NCI-H2227 treated with DMSO at 0.1 percent for 48 hours (cell line): ENCODE measurements around the gene CPNE6.
A peak's percentile ranks its signal among the peaks of the same experiment; 100 is the strongest.

Source experiments
- DNase-seq: peaks from one replicate; lab custom pipeline; 2025; lab: John Stamatoyannopoulos, UW

The CPNE6 gene

DNA sequence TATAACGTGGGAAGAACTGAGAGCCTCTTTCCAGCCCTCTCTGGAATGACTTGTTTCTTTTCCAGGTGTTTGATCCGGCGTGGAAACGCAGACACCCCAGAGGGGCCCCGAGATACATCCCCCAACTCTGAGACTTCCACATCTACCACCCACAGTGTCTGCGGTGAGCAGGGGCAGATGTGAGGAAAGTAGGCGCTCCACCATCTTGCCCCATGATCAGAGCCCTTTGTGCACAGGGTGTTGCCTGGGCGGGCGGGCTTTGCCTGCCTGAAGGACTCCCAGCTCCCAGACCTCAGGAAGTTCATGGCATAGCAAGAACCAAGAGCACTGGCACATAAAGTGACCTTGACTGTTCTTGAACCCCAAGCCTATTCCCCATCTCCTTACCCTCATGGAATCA lies 16.7 kb upstream of the CPNE6 start:
- no peak for DNase-seq

DNA sequence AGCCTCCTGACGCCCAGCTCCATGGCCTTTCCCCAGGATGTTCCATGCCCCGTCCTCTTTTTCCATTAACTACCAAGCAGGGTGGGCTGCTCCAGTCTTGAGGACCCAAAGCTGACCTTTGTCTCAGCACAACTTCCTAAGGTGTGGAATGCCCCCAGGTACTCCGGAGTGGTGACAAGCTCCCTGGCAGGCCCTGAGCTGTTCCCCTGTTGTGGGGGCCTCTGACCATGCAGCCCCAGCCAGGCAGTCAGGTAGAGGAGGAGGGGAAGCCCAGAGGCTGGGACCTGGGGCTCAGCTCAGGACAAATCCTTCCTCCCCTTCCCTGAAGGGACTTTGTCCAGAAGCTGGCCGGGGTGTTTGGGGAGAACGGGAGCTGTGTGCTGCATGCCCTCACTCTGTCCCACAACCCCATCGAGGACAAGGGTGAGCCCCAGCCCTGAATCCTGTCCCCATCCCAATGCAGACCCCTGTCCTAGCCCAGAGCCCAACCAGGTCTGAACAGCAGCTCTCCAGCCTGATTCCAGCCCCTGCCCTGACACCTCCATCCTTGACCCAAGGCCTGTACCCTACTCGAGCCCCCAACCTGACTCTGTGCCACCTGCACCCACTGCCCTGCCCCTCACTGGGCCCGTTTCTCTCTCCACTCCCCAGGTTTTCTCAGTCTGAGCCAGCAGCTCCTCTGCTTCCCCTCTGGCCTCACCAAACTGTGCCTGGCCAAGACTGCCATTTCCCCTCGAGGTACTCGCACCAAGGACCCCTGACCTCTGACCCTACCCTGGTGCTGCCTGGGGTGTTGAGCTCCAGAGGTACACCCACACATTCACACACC lies 15.2 kb upstream of the CPNE6 start:
- no peak for DNase-seq

DNA sequence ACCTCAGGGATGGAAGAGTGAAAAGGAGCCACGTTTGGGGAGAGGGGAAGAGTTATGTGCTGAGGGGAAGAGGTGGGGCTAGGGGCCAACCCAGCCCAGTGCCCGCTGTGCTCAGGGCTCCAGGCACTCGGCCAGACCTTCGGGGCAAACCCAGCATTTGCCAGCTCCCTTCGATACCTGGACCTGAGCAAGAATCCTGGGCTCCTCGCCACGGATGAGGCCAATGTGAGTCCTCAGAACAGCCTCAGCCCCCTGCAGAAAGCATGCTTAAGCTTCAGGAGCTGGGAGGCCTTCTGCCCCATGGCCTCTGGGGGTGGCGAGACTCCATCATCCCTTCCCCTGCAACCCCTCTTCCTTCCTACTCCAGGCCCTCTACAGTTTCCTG lies 14.6 kb upstream of the CPNE6 start:
- DNase-seq = no peak

DNA sequence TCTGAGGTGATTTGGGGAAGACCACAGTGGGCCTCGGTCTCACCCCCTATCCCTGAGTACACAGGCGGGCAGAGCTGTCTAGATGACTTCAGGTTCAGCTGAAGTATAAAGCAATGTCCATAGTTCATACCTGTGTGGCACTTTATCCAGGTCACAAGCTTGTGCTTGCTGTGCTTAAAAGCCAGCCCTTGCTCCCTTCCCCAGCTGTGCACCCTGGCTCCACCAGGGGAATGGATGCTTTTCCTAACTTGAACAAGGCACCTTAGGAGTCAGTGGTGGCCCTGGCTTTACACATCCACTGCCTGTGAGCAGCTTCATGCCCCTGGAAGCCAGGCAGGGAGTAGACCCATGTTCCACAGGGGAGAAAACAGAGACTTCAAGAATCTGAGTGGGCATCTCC lies 14.1 kb upstream of the CPNE6 start:
- DNase-seq = no peak

DNA sequence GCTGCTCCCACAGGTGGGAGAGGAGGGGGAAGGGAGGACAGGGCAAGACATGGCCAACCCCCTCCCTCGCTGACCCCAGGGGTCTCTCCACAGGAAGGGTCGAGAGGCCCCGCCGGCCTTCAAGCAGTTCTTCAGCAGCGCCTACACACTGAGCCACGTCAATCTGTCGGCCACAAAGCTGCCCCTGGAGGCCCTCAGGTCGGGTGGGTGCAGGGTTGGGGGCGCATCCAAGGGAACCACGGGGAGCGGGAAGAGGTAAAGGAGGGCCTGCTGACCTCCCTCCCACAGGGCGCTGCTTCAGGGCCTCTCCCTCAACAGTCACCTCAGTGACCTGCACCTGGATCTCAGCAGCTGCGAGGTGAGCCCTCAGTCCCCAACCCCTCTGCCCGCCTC lies 13.5 kb upstream of the CPNE6 start:
- no peak for DNase-seq

DNA sequence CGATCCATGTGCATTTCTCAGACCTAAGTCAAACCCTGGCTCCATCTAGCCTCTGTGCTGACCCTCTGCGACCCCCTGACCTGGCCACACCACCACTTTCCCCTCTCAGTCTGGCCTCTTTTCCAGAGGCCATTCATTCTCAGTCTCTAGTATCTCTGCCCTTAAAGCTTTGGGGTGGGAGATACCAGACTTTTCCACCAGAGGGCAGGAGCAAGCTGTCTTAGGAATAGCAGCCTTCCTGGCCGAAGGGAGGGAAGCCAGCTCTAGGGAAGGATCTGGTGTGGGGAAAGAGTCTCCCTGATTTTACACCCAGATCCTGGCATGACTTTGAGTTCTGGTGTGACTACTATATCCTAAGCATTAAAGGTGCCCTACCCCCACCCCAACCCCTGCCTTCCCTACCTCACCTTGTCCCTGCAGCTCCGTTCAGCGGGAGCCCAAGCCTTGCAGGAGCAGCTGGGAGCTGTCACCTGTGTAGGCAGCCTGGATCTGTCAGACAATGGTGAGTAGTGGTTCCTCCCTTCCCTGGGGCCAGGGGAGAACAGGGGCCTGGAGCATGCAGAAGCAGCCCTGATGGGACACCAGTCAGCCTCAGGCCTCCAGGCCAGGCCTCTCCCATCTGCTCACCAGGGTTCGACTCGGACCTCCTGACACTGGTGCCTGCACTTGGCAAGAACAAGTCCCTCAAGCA lies 13.0 kb upstream of the CPNE6 start:
- peak; percentile 24 for DNase-seq

DNA sequence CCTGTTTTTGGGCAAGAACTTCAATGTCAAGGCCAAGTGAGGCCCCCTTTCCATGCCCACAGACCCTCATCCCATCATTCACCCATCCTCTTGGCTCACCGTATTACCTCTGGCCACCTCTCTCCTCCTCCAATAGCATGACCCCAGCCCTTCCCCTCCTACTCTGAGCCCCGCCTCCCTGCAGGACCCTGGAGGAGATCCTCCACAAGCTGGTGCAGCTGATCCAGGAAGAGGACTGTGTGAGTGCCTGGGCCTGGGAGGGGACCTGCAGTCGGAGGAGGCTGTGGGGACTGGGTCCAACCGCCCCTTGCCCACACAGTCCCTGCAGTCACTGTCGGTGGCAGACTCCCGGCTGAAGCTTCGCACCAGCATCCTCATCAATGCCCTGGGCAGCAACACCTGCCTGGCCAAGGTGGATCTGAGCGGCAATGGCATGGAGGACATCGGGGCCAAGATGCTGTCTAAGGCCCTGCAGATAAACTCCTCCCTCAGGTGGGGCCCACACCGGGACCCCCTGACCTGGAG lies 12.3 kb upstream of the CPNE6 start:
- DNase-seq = no peak

DNA sequence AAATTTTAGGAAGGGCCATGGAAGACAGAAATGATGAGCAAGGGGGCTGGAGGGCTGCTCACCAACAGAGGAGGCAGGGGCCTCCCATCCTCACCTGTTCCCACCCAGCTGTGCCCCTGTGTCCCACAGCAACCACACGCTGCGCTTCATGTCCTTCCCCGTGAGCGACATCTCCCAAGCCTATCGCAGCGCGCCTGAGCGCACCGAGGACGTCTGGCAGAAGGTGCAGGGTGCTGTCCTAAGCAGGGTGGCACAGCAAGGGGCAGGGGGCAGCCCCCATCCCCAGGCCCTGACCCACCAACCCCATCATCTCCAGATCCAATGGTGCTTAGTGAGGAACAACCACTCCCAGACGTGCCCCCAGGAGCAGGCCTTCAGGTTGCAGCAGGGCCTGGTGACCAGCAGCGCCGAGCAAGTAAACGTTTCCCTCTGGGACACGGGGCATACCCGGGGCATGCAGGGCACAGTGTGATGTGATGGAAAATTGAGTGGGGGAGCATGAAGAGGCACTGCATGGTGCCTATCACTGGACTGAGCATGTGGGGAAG lies 11.4 kb upstream of the CPNE6 start:
- no peak for DNase-seq

DNA sequence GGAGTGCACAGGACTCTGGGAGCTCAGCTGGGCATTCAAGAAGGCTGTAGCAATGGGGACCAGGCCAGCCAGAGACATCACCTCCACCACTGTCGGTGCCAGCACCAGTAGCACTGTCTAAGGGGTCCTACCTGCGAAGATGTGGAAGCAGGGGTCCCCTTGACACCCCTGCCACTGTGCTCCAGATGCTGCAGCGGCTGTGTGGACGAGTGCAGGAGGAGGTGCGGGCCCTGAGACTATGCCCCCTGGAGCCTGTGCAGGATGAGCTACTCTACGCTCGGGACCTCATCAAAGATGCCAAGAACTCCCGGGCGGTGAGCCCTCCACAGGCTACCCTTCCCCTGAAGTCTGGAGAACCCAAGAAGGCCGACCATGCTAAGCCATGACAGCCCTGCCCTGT lies 10.9 kb upstream of the CPNE6 start:
- no peak for DNase-seq

DNA sequence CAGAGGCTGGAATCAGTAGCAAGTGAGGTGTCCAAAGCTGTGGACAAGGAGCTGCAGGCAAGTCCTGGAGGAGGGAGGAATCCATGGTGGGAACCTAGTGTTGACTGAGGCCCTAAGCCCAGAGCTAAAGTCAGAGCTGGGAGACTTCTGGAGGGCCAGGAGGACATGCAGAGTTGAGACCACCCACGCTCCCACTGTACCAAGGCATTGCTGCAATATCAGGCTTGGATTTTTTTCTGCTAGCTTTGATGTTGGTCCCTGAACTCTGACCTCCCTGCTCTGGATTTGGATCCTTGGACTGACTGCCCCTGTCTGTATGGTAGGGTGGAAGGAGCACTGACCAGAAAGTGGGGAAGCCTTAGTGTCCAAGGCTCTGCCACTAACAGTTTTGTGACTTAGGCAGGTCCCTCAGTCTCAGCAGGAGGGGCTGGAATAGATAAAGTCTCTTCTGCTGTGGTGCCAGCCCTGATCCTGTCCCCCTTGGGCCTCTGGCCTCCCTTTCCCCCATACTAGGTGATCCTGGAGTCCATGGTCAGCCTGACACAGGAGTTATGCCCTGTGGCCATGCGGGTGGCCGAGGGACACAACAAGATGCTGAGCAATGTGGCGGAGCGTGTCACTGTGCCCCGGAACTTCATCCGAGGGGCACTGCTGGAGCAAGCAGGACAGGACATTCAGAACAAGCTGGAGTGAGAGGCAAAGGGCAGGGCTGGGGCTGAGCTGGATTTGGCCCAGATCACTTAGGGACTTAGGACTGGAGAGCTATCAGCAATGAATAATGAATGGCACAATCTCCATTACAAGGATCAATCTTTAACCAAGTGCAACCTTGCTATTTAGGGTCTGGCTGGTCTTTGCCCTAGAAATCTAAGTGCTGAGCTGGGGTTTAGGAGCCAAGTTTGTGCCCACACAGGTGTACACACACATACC lies 10.1 kb upstream of the CPNE6 start:
- DNase-seq = no peak

DNA sequence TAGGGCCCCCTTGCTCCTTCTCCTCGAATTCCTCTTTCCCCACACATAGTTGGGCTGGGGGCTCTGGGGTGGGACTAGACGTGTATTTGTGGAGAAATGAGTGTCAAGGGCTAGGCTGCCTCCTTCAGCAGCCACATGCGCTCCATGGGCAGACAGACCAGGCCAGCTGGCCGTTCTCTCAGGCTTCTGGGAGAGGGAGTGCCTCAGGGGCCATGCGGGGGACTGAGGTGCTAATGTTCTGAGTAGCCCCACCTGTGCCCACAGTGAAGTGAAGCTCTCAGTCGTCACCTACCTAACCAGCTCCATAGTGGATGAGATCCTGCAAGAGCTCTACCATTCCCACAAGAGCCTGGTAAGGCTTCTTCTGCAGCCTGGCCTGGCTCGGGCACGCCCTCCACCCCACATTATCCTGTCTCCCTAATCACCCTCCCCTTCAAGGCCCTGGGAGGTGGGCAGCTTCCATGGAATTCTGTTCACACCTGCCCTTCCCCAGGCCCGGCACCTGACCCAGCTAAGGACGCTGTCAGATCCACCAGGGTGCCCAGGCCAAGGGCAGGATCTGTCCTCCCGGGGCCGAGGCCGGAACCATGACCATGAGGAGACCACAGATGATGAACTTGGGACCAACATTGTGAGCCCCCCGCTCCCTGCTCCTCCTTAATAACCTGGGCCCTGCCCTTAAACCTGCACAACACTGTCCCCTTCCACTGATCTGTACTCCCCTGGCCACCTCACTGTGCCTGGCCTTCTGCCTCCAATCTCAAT lies 9.0 kb upstream of the CPNE6 start:
- no peak for DNase-seq

DNA sequence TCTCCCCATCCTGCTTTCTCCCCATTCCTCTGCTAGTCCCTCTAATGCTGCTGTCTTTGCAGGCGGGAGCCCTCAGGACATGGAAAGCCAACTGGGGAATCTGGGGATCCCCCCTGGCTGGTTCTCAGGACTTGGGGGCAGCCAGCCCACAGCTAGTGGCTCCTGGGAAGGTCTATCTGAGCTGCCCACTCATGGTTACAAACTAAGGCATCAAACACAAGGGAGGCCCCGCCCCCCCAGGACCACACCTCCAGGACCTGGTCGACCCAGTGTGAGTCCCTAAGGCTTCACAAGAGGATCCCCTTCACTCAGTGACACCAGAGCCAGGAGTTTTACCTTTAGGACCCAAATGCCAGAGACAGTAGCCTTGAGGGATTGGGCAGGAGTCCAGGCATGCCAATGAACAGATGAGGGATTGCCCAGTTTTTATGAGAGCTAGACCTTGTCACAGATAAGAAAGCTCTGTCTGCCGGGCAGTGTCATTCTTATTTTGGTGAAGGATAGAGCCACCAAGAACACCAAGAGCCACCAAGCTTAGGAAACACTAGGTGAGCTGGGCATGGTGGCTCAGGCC lies 8.0 kb upstream of the CPNE6 start:
- DNase-seq = no peak

DNA sequence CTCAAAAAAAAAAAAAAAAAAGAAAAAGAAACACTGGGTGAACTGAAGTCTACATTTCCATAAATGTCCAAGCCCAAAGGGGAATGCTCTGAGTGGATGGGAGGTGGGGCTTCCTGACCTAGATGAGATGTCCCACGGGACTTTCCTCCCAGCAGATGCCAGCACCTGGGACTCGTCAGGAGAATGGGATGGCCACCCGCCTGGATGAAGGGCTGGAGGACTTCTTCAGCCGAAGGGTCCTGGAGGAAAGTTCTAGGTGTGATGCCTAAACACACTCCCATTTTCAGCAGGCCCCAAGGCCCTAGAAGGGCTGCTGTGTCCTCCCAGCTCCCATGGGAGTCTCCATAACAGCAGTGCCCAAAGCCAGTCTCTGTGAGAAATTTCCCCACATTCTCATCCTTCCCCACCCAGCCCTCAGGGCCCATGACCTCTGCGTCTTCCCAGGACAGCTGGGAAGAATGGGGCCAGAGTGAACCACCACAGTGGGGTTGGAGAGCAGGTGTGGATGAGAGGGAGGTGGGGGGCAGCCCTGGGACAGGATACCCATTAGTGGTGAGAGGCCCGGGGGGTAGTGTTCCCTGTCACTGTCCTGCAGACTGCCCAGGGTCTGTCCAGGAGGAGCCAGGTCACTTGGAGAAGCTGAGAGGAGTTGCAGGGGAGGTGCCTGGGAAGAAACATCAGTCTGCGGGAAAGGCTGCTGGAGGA lies 7.1 kb upstream of the CPNE6 start:
- no peak for DNase-seq

DNA sequence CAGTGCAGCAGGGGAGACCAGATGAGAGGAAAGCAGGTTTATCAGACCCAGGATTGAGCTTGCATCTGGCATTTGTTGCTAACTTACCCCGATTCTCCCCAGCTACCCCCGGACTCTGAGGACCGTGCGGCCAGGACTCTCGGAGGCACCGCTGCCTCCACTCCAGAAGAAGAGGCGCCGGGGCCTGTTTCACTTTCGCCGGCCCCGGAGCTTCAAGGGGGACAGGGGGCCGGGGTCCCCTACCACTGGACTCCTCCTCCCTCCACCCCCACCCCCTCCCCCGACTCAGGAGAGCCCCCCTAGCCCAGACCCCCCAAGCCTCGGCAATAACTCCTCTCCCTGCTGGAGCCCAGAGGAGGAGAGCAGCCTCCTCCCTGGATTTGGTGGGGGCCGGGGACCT lies 6.5 kb upstream of the CPNE6 start:
- no peak for DNase-seq

DNA sequence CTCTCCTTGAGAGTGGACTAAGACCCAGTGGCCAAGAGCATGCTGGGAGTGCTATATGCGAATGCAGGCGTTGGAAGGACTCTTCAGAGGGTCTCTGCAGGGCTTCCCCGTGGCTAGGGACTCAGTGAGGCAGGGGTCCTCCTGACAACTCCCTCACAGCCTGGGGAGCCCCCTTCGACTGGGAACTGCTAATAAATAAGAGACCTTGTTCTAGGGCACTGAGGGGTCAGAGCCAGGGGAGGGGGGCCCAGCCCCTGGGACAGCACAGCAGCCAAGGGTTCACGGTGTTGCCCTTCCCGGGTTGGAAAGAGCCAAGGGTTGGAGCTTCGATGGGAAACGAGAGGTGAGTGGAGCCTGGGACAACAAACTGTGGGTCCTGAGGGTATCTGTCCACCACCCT lies 6.0 kb upstream of the CPNE6 start:
- no peak for DNase-seq

DNA sequence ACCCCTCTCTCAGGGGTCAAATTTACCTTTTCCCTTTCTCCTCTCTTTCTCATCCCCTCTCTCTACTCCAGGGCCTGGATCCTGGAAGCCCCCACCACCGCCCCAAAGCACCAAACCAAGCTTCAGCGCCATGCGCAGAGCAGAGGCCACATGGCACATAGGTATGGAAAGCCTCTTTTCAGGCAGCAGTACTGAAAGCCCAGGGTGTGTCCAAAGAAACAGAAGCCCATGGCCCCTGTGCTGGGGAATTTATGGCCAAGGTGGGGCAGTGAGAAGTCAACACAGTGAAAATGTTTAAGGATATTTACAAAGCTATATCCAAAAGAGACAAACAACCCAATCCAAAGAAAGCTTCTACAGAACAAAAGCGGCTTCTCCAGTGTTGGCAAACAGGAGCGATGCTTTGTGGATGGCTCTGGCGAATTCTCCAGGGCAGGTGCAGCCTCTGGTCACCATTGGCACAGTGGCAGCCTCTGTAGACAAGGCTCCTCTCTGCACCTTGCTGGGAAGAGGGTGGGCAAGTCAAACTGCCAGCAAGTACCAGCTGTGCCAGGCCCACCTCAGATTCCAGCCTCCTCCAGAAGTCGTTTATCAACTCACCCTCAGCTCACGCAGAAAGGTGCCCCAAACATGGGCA lies 4.7 kb upstream of the CPNE6 start:
- DNase-seq = no peak

DNA sequence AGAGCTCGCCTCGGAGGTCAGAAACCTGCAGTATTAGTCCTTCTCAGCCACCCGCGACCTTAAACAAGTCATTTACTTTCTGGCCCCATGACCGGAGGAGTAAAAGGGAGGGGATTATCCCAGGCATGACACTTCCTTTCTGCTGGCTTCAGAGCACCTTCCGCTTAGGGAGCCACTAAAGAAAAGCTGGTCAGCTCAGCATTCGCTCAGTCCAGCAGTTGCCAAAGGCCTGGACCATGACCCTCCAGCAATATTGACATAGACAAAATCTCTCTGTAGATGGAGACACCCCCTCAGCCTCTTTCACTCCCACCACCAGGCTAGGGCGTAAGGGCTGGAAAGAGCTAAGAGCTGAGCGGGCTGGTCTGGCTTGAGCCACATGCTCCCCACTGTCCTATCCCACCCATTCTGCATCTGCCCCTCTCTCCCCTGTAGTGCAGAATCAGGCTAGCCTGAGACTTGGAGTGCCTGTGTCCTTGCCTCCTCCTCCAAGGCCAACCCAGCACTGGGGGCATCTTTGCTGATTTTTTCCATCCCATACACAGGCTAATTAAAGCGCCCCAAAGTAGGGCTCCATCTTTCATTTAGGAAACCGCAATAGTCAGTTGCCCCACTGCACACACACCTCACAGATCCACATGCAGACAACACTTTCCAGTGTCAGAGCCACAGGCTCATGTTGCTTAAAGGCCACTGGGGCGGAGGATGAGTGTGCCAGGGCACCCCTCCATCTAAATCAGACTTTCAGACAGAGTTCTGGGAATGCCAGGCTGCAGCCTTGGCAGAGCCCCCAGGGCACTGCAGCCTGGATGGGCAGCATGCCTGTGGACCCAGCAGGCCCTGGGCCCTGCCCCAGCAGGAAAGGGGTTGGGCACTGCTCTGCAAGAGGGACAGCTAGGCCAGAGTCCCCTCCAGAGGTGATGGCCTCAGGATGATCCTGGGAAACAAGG lies 4.0 kb upstream of the CPNE6 start:
- DNase-seq = no peak

DNA sequence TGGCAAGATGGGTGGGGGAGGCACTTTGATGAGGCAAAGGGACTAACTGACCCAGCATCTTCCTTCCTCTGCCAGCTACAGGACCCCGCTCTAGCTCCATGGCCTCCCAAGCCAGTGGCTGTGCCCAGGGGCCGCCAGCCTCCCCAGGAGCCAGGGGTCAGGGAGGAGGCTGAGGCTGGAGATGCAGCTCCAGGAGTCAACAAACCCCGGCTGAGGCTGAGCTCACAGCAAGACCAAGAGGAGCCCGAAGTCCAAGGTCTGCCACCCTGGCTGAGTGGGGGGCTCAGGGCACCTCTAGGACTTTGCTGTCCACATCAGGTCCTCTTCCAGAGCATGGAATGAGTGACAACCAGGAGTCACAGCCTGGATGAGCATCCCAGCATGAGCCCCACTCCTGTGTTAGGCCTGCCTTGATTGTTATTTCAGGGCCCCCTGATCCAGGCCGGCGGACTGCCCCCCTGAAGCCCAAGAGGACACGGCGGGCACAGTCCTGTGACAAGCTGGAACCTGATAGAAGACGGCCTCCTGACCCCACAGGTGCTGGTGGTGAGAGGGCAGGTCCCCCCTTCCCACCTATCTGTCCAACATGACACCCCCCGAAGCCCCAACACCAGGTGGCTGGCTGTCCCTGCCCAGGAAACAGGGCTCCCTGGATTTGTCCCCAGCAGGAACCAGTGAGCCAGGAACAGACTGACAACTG lies 2.5 kb upstream of the CPNE6 start:
- DNase-seq = no peak
